IPS-NIHi7 (cell line): ENCODE results near the gene NOVA2.
"Not testable (repeated sequence)": the region's sequence is repeated elsewhere in the genome, so short reads cannot be mapped to it uniquely, and the experiment has no call there.

ENCODE experiments used
- DNase-seq: peaks from one replicate; pipeline ENCODE4 v3.0.0; 2012; ENCODE audit warnings: mixed read lengths; ENCODE audit errors: extremely low spot score

Gene NOVA2

GRCh38 chr19:45895983-45896599, 77.6 kb downstream of the NOVA2 start:
- DNase-seq, result not testable (repeated sequence)

GRCh38 chr19:45895519-45895972, 78.1 kb downstream of the NOVA2 start:
- no peak for DNase-seq

- DNase-seq, result no peak
Measured at GRCh38 chr19:45890877-45891276, 82.8 kb downstream of the NOVA2 start.

GRCh38 chr19:45889210-45889885, 84.3 kb downstream of the NOVA2 start:
- no peak for DNase-seq

GRCh38 chr19:45887200-45887710, 86.4 kb downstream of the NOVA2 start:
- DNase-seq, result no peak

- DNase-seq, result peak; percentile 90
Measured at GRCh38 chr19:45886427-45887199, 87.1 kb downstream of the NOVA2 start.

- DNase-seq, result peak; percentile 79
Measured at GRCh38 chr19:45885556-45886426, 87.9 kb downstream of the NOVA2 start, which contains the start of gene IRF2BP1. Gene IRF2BP1 (minus strand): TSS chr19:45886141. CDS start chr19:45885774, 367 bp downstream.

GRCh38 chr19:45884682-45885555, 88.7 kb downstream of the NOVA2 start:
- no peak for DNase-seq

- no peak for DNase-seq
Measured at GRCh38 chr19:45883881-45884681, 89.6 kb downstream of the NOVA2 start.
